ENCODE results near the gene IL24.

DNA sequence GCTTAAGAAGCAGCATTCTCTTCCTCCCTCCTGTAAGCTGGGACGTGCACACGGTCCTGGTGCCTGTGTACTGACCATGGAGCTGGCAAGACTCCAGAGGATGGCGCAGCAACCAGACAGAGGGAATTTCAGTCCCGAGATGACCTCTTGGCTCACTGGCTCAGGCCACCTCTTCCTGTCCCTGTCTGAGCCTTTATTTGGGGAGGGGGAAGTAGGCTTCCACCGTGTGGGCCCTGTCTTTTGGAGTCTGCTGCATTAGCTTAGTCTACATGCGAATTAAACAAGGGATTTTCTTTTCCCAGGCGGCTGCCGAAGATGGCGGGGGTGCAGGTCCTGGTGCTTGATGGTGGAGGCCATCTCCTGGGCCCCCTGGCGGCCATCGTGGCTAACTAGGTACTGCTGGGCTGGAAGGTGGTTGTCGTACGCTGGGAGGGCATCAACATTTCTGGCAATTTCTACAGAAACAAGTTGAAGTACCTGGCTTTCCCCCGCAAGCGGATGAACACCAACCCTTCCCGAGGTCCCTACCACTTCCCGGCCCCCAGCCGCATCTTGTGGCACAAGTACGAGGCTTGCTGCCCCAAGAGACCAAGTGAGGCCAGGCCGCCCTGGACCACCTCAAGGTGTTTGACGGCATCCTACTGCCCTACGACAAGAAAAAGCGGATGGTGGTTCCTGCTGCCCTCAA is 10.2 kb downstream of the IL24 start:
- TF ChIP-seq, protein P1, sequence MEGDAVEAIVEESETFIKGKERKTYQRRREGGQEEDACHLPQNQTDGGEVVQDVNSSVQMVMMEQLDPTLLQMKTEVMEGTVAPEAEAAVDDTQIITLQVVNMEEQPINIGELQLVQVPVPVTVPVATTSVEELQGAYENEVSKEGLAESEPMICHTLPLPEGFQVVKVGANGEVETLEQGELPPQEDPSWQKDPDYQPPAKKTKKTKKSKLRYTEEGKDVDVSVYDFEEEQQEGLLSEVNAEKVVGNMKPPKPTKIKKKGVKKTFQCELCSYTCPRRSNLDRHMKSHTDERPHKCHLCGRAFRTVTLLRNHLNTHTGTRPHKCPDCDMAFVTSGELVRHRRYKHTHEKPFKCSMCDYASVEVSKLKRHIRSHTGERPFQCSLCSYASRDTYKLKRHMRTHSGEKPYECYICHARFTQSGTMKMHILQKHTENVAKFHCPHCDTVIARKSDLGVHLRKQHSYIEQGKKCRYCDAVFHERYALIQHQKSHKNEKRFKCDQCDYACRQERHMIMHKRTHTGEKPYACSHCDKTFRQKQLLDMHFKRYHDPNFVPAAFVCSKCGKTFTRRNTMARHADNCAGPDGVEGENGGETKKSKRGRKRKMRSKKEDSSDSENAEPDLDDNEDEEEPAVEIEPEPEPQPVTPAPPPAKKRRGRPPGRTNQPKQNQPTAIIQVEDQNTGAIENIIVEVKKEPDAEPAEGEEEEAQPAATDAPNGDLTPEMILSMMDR (conservative IDR thresholded peaks at IDR 0.05), result peak; percentile 57
- no peak for TF ChIP-seq ZFX (IDR thresholded peaks at IDR 0.05)
